Esophagus muscularis mucosa (tissue), 4 donors: ENCODE measurements around the gene ATG9A.

Source experiments
- CTCF ChIP-seq, 3 experiments: fragments of 200-600 bp in 2 of 3; fragments of 450-650 bp in 1 of 3; sonication (generic) in 2 of 3; IDR thresholded peaks; one replicate each; pipeline ENCODE4 v1.5.1; 2017 to 2019; ENCODE audit warnings: antibody characterized with exemption in 3 of 3, mild to moderate bottlenecking in 2 of 3, moderate library complexity in 1 of 3
- EP300 ChIP-seq: sonication (generic); formaldehyde crosslinking; IDR thresholded peaks from one replicate; pipeline ENCODE4 v1.6.1; 2017; ENCODE audit warnings: antibody characterized with exemption
- POLR2A ChIP-seq: fragments of 450-650 bp; IDR thresholded peaks from one replicate; pipeline ENCODE4 v1.6.1; 2017; ENCODE audit warnings: antibody characterized with exemption, moderate library complexity, mild to moderate bottlenecking, low read depth

DNA sequence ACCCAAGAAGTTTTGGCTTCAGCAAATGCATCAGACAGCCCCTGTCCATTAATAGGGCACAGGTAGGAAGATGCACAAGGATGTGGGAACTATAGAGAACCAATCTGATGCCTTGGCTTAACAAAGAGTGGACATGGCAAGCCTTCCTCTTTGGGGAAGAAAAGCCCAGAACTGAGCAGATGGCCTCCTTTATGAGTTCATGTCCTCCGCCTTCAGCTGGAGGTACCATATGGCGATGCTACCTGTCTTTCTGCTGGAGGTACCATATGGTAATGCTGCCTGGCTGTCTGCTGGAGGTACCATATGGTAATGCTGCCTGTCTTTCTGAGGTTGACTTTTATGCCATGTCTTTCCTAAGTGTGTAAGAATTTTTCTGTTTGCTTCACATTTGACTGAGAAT lies 45.3 kb downstream of the ATG9A start:
- TF ChIP-seq CTCF (IDR thresholded peaks at IDR 0.05) (no peak), EP300 (no peak), POLR2A (no peak)
